ENCODE results near the gene FMNL3.
"Not testable (repeated sequence)": the region's sequence is repeated elsewhere in the genome, so short reads cannot be mapped to it uniquely, and the experiment has no call there.

The FMNL3 gene

GRCh38 chr12:49632986-49633702 is 74.1 kb downstream of the FMNL3 start:
- FAIRE-seq: no peak
- DNase-seq (ENCODE audit: low spot score): no peak

GRCh38 chr12:49632401-49632800 is 74.8 kb downstream of the FMNL3 start:
- FAIRE-seq: no peak
- no peak for DNase-seq (ENCODE audit: low spot score)

GRCh38 chr12:49631336-49631907 is 75.8 kb downstream of the FMNL3 start:
- FAIRE-seq (no peak), DNase-seq (ENCODE audit: low spot score) (no peak)

GRCh38 chr12:49627752-49628360 is 79.3 kb downstream of the FMNL3 start:
- FAIRE-seq (no peak), DNase-seq (ENCODE audit: low spot score) (peak; percentile 64)

GRCh38 chr12:49626836-49627235 is 80.4 kb downstream of the FMNL3 start:
- DNase-seq (ENCODE audit: low spot score) (no peak), FAIRE-seq (no peak)

- DNase-seq (ENCODE audit: low spot score) (no peak), FAIRE-seq (no peak)
These were observed 80.9 kb downstream of the FMNL3 start for GRCh38 chr12:49626169-49626835.

- FAIRE-seq: no peak
These were observed 82.2 kb downstream of the FMNL3 start for GRCh38 chr12:49624921-49625577.

GRCh38 chr12:49623142-49623904 is 83.9 kb downstream of the FMNL3 start, which contains the start of gene PRPF40B:
Gene PRPF40B (plus strand): TSS chr12:49623561. CDS start chr12:49623591, 30 bp downstream.
- FAIRE-seq: no peak

More at GRCh38 chr12:49624921-49625577, 82.2 kb downstream of the FMNL3 start:
- DNase-seq (ENCODE audit: low spot score): peak; percentile 66

GRCh38 chr12:49622501-49623141 is 84.6 kb downstream of the FMNL3 start:
- DNase-seq (ENCODE audit: low spot score): no peak
- no peak for FAIRE-seq

More at GRCh38 chr12:49623142-49623904, 83.9 kb downstream of the FMNL3 start, which contains the start of gene PRPF40B:
- peak; percentile 95 for DNase-seq (ENCODE audit: low spot score)

GRCh38 chr12:49621651-49622500 is 85.3 kb downstream of the FMNL3 start:
- FAIRE-seq (no peak), DNase-seq (ENCODE audit: low spot score) (no peak)

- DNase-seq (ENCODE audit: low spot score): no peak
- FAIRE-seq: no peak
These were observed 87.9 kb downstream of the FMNL3 start for GRCh38 chr12:49619286-49619685.

- FAIRE-seq (no peak), DNase-seq (ENCODE audit: low spot score) (no peak)
These were observed 88.6 kb downstream of the FMNL3 start for GRCh38 chr12:49618576-49618975.

GRCh38 chr12:49616533-49617219 is 90.5 kb downstream of the FMNL3 start:
- no peak for FAIRE-seq

GRCh38 chr12:49615725-49616124 is 91.5 kb downstream of the FMNL3 start:
- DNase-seq (ENCODE audit: low spot score): no peak
- FAIRE-seq: no peak

More at GRCh38 chr12:49616533-49617219, 90.5 kb downstream of the FMNL3 start:
- DNase-seq (ENCODE audit: low spot score): no peak

GRCh38 chr12:49612210-49612609 is 95.0 kb downstream of the FMNL3 start:
- DNase-seq (ENCODE audit: low spot score) (no peak), FAIRE-seq (no peak)

GRCh38 chr12:49610785-49611184 is 96.4 kb downstream of the FMNL3 start:
- not testable (repeated sequence) for FAIRE-seq; DNase-seq (ENCODE audit: low spot score)

- DNase-seq (ENCODE audit: low spot score) (no peak), FAIRE-seq (no peak)
These were observed 97.4 kb downstream of the FMNL3 start for GRCh38 chr12:49609875-49610154.

- DNase-seq (ENCODE audit: low spot score): no peak
- FAIRE-seq: no peak
These were observed 97.9 kb downstream of the FMNL3 start for GRCh38 chr12:49609059-49609874.
